GM12878 (cell line): ENCODE data around the gene KISS1R. TPM values are rescaled to one million over a fixed set of nuclear protein-coding genes. Genes with fewer than 3 reads are reported as not detected.

Source experiments
- ATAC-seq: fragments of 200-7000 bp; cut with Tn5 transposase; 3 replicates; pipeline ENCODE4 v1.9.1; 2020; ENCODE audit warnings: mild to moderate bottlenecking, moderate library complexity
- BruUV-seq: library from RNA; stranded (reverse); fragments of 400-500 nt; replicated peaks from 2 replicates; lab custom pipeline; 2021; lab: Mats Ljungman, UMichigan
- CTCF ChIA-PET: fragments of 300-600 bp; sonication (Branson Sonifier 250); formaldehyde crosslinking; extraction: SDS; loops from one replicate; lab custom pipeline; 2021; ENCODE audit warnings: inconsistent platforms; lab: Yijun Ruan, JAX
- POLR2A ChIA-PET: fragments of 350-600 bp; formaldehyde crosslinking; extraction: SDS; loops from one replicate; lab custom pipeline; 2021; ENCODE audit warnings: inconsistent platforms; lab: Charles Lee
- RAD21 ChIA-PET: fragments of 300-600 bp; sonication (Branson Sonifier 250); formaldehyde crosslinking; loops from one replicate; lab custom pipeline; 2023; ENCODE audit warnings: antibody characterized with exemption; ENCODE audit not compliant: unreplicated experiment; lab: Charles Lee
- SMC1A ChIA-PET: fragments of 300-600 bp; sonication (Branson Sonifier 250); formaldehyde crosslinking; loops from one replicate; lab custom pipeline; 2023; ENCODE audit not compliant: unreplicated experiment, uncharacterized antibody; lab: Charles Lee
- DNase-seq: peaks from one replicate; pipeline ENCODE4 v3.0.0-alpha.2; 2011; ENCODE audit warnings: low read depth, low spot score
- FAIRE-seq: peaks from 3 replicates; lab custom pipeline; 2011; peaks lifted over from hg19 to GRCh38; lab: Jason Lieb, UNC
- H2AFZ ChIP-seq: 2 replicates; pipeline ENCODE4 v1.6.0; 2011; ENCODE audit warnings: low read depth, low read length, control low read depth; ENCODE audit not compliant: control insufficient read depth
- H3K27ac ChIP-seq: 2 replicates; pipeline ENCODE4 v1.5.1; 2011; ENCODE audit warnings: control low read depth; ENCODE audit not compliant: control insufficient read depth, insufficient read depth
- H3K27me3 ChIP-seq, 2 experiments: replicated peaks in 1 of 2; 2 replicates each; pipeline versions ENCODE4 v1.6.0 to v1.6.1; 2011; ENCODE audit warnings: low read length in 1 of 2; ENCODE audit not compliant: control insufficient read depth in 2 of 2, insufficient read depth in 2 of 2
- H3K36me3 ChIP-seq, 2 experiments: 2 replicates each; pipeline ENCODE4 v1.5.1; 2011; ENCODE audit warnings: low read length in 1 of 2; ENCODE audit not compliant: control insufficient read depth in 2 of 2, insufficient read depth in 2 of 2
- H3K4me1 ChIP-seq: 2 replicates; pipeline ENCODE4 v1.6.1; 2011; ENCODE audit warnings: mild to moderate bottlenecking, low read length, moderate library complexity, mixed read lengths; ENCODE audit not compliant: control insufficient read depth, insufficient read depth
- H3K4me2 ChIP-seq: 2 replicates; pipeline ENCODE4 v1.6.0; 2011; ENCODE audit warnings: control low read depth; ENCODE audit not compliant: control insufficient read depth, insufficient read depth
- H3K4me3 ChIP-seq: fragments of 200-600 bp; sonication (generic); 2 replicates; pipeline ENCODE4 v1.5.1; 2016
- H3K79me2 ChIP-seq: 2 replicates; pipeline ENCODE4 v1.6.0; 2011; ENCODE audit warnings: low read length; ENCODE audit not compliant: control insufficient read depth, insufficient read depth
- H3K9ac ChIP-seq: 2 replicates; pipeline ENCODE4 v1.8.0; 2011; ENCODE audit warnings: low read length, control low read depth, mixed read lengths; ENCODE audit not compliant: control insufficient read depth, insufficient read depth
- H3K9me3 ChIP-seq: replicated peaks from 3 replicates; pipeline ENCODE4 v1.5.1; 2011; ENCODE audit warnings: mild to moderate bottlenecking, low read length; ENCODE audit not compliant: control insufficient read depth, insufficient read depth
- H4K20me1 ChIP-seq: 2 replicates; pipeline ENCODE4 v1.6.0; 2011; ENCODE audit not compliant: control insufficient read depth, insufficient read depth
- BCL3 ChIP-seq: IDR thresholded peaks from 2 replicates; pipeline ENCODE4 v1.6.1; 2011; ENCODE audit warnings: borderline replicate concordance, low read depth, mild to moderate bottlenecking, moderate library complexity, low read length; ENCODE audit not compliant: insufficient read depth, poor library complexity, severe bottlenecking
- ESRRA ChIP-seq: IDR thresholded peaks from 2 replicates; pipeline ENCODE4 v1.6.1; 2012; ENCODE audit warnings: mild to moderate bottlenecking, low read length, improper control_type of control experiment
- MYB ChIP-seq: fragments of 150-350 bp; IDR thresholded peaks from 2 replicates; pipeline ENCODE4 v1.6.1; 2014; ENCODE audit warnings: mild to moderate bottlenecking, low read depth, low read length, borderline replicate concordance
- POLR2A ChIP-seq: IDR thresholded peaks from 2 replicates; pipeline ENCODE4 v1.6.1; 2011; ENCODE audit warnings: low read depth, mild to moderate bottlenecking, low read length
- SREBF1 ChIP-seq: IDR thresholded peaks from 2 replicates; pipeline ENCODE4 v1.6.1; 2012; ENCODE audit warnings: mild to moderate bottlenecking, low read length
- STAT3 ChIP-seq: IDR thresholded peaks from 2 replicates; pipeline ENCODE4 v1.6.1; 2011; ENCODE audit warnings: low read depth, low read length, improper control_type of control experiment
- WGBS: methylation state at CpG from one replicate; pipeline ENCODE4 v1.1.6; 2016; ENCODE audit warnings: low lambda C conversion rate; ENCODE audit not compliant: insufficient replicate concordance, insufficient coverage; ENCODE audit errors: missing lambda C conversion rate; 5-methylcytosine and 5-hydroxymethylcytosine counted together
- in situ Hi-C: fragments of 300-500 bp; cut with MboI; formaldehyde crosslinking; loops from 9 replicates; pipeline ENCODE4 v1.14.3; 2018; ENCODE audit warnings: mixed read lengths
- intact Hi-C: fragments of 100-400 bp; cut with micrococcal nuclease; formaldehyde crosslinking; loops from one replicate; pipeline ENCODE4 v1.14.2; 2022; ENCODE audit not compliant: unreplicated experiment
- polyA plus RNA-seq, 11 experiments: library from polyadenylated mRNA; depleted of rRNA in 4 of 11; unstranded in 6 of 11; stranded (reverse) in 5 of 11; fragments of >200 nt; fragmentation: Nextera tagmentation in 4 of 11; fragmentation: Illumina TruSeq in 1 of 11; extraction: Ambion mirVana in 4 of 11; extraction: Trizol in 1 of 11; gene quantifications; 1 replicate in 1 of 11; 2 replicates in 10 of 11; pipeline versions ENCODE4 v1.2.1 to v1.2.3, GENCODE V29; 2011 to 2016; ENCODE audit warnings: inconsistent platforms in 2 of 11, missing spikeins in 2 of 11, low read depth in 1 of 11
- total RNA-seq, 4 experiments: library from RNA; depleted of rRNA in 3 of 4; stranded (reverse); fragments of >200 nt in 3 of 4; fragmentation: Illumina TruSeq in 1 of 4; extraction: Trizol in 1 of 4; gene quantifications; 2 replicates each; pipeline versions ENCODE4 v1.2.1 to v1.2.3, GENCODE V29; 2013 to 2021
- TF ChIP-seq, protein P1 (sequence below): fragments of 450-650 bp; IDR thresholded peaks from 2 replicates; pipeline ENCODE4 v1.6.1; 2017; ENCODE audit warnings: borderline replicate concordance
- TF ChIP-seq, protein P2 (sequence below): fragments of 150-350 bp; IDR thresholded peaks from 2 replicates; pipeline ENCODE4 v1.6.1; 2016; ENCODE audit warnings: low read depth, low read length

The KISS1R gene
- total and polyA plus RNA-seq, 10 of the 15 experiments (the other 5 are each of a cell fraction or from before 2014, with no cell fraction given) = 0.13 to 2.7 (median 1.4) TPM; not detected in 3

DNA sequence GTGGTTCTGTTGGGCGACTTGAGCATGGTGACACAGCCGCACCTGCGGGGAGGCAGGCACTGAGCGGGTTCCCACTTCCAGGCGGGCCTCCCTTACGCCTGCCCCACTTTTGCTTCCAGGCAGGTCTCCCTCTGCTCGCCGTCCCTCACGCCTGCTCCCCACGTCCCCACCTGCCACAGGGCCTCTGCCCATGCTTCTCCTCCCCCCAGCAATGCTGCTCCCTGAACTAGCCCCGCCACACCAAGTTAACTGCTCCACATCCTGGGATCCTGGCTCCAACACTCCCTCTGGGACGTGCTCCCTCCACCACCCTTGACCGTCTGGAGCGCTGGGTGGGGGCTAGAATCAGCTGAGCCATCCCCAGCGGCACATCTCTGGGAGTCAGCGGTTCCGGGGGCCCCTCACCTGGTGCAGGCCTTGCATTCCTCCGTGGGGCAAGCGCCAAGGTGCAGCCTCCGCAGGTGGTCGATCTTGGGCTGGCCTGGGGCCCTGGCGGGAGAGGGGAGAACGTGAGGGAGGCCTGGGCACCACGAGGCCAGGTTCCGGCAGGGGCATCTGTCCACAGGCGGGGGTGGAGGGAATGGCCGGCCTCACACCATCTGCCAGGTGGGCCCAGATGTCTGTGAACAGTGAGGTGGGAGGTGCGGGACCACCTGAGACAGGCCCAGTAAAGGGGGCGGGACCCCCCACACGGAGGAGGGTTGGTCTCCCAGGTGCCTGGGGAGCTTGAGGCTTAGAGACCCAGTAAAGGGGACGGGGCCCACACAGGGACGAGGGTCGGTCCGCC is 48.5 kb upstream of the KISS1R start:
- ChIA-PET RAD21 (no interaction called here), CTCF (no interaction called here), POLR2A (no interaction called here), SMC1A (no interaction called here)
- Histone ChIP-seq H4K20me1 (no peaks in the 10 kb centered on the region), H3K9ac (no peak overlapping the region), H3K4me2 (no peak overlapping the region), H2AFZ (no peak overlapping the region), H3K79me2 (no peaks in the 10 kb centered on the region), H3K27ac (no peak overlapping the region), H3K4me3 (no peak overlapping the region), H3K27me3 (no peaks in the 10 kb centered on the region), H3K36me3 (no peaks in the 10 kb centered on the region; a peak in 1 of 4 replicates), H3K4me1 (no peaks in the 10 kb centered on the region), H3K9me3 (no peaks in the 10 kb centered on the region)
- 93% methylated on average over 26 of the region's 34 CpGs for WGBS
- intact Hi-C loops (no loop called here), in situ Hi-C loops (no loop called here)
- ATAC-seq = no peak
- no TSS peak for BruUV-seq
- no peak for DNase-seq
- TF ChIP-seq, protein P1, sequence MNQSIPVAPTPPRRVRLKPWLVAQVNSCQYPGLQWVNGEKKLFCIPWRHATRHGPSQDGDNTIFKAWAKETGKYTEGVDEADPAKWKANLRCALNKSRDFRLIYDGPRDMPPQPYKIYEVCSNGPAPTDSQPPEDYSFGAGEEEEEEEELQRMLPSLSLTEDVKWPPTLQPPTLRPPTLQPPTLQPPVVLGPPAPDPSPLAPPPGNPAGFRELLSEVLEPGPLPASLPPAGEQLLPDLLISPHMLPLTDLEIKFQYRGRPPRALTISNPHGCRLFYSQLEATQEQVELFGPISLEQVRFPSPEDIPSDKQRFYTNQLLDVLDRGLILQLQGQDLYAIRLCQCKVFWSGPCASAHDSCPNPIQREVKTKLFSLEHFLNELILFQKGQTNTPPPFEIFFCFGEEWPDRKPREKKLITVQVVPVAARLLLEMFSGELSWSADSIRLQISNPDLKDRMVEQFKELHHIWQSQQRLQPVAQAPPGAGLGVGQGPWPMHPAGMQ = no peak
- TF ChIP-seq POLR2A = peak; percentile 14; the same call in 1 of the 2 replicates
- FAIRE-seq = no peak

DNA sequence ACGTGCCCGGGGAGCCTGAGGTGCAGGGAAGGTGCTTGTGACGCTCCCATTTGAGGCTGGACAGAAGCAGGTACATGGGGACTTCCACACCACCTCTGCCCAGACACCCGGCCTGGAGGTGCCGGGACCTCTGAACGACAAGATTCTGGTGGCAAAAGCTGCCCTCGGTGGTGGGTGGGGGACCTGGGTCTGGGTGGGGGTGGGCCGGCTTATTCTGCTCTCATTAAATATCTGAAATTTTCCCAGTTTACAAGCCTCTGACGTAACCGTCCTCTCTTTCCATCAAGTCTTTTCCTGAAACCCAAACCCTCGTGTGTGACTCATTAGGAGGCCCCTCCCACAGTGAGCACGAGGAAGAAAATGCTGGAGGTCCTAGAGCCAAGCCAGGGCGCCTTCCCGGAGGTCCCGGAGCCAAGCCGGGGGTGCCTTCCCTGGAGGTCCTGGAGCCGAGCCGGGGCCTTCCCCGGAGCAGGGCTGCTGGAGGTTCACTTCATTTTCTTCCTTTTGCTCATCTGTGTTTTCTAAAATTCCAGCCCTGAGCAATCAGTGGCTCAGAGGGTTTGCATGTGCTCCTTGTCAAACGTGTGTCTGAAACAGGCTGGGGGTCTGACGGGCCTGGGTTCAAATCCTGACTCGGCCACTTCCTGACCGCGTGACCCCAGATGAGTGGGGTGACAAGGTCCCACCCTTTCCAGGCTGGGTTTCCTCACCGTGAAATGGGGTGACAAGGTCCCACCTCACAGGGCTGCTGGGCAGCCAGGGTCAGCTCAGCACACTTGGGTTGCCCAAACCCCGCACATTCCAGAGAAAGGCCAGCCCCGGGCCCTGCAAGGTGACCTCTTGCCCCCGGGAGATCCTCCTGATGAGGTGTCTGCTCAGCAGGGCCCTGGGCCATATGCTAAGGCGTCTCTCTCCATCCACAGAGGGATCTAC is 47.6 kb upstream of the KISS1R start:
- H3K4me2 ChIP-seq = no peak overlapping the region
- FAIRE-seq = no peak
- 84% methylated on average over 26 of the region's 29 CpGs for WGBS
- in situ Hi-C loops (no loop called here), intact Hi-C loops (no loop called here)
- no peak for ATAC-seq
- no TSS peak for BruUV-seq
- no peak overlapping the region for H3K4me3 ChIP-seq
- TF ChIP-seq ESRRA = no peak
- TF ChIP-seq MYB = no peak
- TF ChIP-seq, protein P2, sequence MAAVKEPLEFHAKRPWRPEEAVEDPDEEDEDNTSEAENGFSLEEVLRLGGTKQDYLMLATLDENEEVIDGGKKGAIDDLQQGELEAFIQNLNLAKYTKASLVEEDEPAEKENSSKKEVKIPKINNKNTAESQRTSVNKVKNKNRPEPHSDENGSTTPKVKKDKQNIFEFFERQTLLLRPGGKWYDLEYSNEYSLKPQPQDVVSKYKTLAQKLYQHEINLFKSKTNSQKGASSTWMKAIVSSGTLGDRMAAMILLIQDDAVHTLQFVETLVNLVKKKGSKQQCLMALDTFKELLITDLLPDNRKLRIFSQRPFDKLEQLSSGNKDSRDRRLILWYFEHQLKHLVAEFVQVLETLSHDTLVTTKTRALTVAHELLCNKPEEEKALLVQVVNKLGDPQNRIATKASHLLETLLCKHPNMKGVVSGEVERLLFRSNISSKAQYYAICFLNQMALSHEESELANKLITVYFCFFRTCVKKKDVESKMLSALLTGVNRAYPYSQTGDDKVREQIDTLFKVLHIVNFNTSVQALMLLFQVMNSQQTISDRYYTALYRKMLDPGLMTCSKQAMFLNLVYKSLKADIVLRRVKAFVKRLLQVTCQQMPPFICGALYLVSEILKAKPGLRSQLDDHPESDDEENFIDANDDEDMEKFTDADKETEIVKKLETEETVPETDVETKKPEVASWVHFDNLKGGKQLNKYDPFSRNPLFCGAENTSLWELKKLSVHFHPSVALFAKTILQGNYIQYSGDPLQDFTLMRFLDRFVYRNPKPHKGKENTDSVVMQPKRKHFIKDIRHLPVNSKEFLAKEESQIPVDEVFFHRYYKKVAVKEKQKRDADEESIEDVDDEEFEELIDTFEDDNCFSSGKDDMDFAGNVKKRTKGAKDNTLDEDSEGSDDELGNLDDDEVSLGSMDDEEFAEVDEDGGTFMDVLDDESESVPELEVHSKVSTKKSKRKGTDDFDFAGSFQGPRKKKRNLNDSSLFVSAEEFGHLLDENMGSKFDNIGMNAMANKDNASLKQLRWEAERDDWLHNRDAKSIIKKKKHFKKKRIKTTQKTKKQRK = no peak
- TF ChIP-seq SREBF1 = no peak
- TF ChIP-seq STAT3 = no peak
- TF ChIP-seq BCL3 = no peak
- H2AFZ ChIP-seq = no peak overlapping the region
- H4K20me1 ChIP-seq = no peaks in the 10 kb centered on the region
- no peaks in the 10 kb centered on the region for H3K9me3 ChIP-seq
- no peaks in the 10 kb centered on the region for H3K79me2 ChIP-seq
- H3K27ac ChIP-seq = no peak overlapping the region
- ChIA-PET RAD21 (no interaction called here), POLR2A (no interaction called here), SMC1A (no interaction called here), CTCF (interaction anchor here (0.7 kb wide), 1 partner anchor 66 kb away, joined by 3 read pairs; no protein-coding TSS in a partner anchor)
- no peaks in the 10 kb centered on the region for H3K27me3 ChIP-seq
- H3K9ac ChIP-seq = no peak overlapping the region
- no peaks in the 10 kb centered on the region; a peak in 1 of 4 replicates for H3K36me3 ChIP-seq
- DNase-seq = no peak
- no peaks in the 10 kb centered on the region for H3K4me1 ChIP-seq
